Trophoblast cell (in vitro differentiated cells and primary cell): ENCODE measurements around the gene ABL1.

ENCODE experiments used
- DNase-seq, 2 donors: peaks; one replicate each; pipeline ENCODE4 v3.0.0-alpha.2; 2016
- H2AFZ ChIP-seq: 2 replicates; pipeline ENCODE4 v1.6.1; 2013; ENCODE audit warnings: low read length, moderate library complexity, mild to moderate bottlenecking; ENCODE audit not compliant: insufficient read depth, poor library complexity
- H2AK5ac ChIP-seq: 2 replicates; pipeline ENCODE4 v1.6.1; 2013; ENCODE audit warnings: mild to moderate bottlenecking, low read length
- H2BK120ac ChIP-seq: 2 replicates; pipeline ENCODE4 v1.6.1; 2013; ENCODE audit warnings: low read length, mild to moderate bottlenecking, moderate library complexity; ENCODE audit not compliant: insufficient read depth, poor library complexity
- H2BK12ac ChIP-seq: 2 replicates; pipeline ENCODE4 v1.6.1; 2013; ENCODE audit warnings: mild to moderate bottlenecking, low read length, moderate library complexity
- H2BK5ac ChIP-seq: 2 replicates; pipeline ENCODE4 v1.6.1; 2013; ENCODE audit warnings: low read length, low read depth, moderate library complexity, mild to moderate bottlenecking; ENCODE audit not compliant: poor library complexity
- H3K14ac ChIP-seq: 2 replicates; pipeline ENCODE4 v1.6.1; 2013; ENCODE audit warnings: mild to moderate bottlenecking, low read length
- H3K18ac ChIP-seq: 2 replicates; pipeline ENCODE4 v1.6.1; 2013; ENCODE audit warnings: mild to moderate bottlenecking, low read length
- H3K23ac ChIP-seq: 2 replicates; pipeline ENCODE4 v1.6.1; 2013; ENCODE audit warnings: low read length
- H3K27ac ChIP-seq: 2 replicates; pipeline ENCODE4 v1.5.1; 2013; ENCODE audit warnings: low read depth, mild to moderate bottlenecking, inconsistent platforms, low read length, moderate library complexity
- H3K27me3 ChIP-seq: 2 replicates; pipeline ENCODE4 v1.6.1; 2013; ENCODE audit warnings: inconsistent platforms, mild to moderate bottlenecking, low read length, moderate library complexity; ENCODE audit not compliant: insufficient read depth
- H3K36me3 ChIP-seq, 2 experiments: 1 replicate in 1 of 2; 2 replicates in 1 of 2; pipeline ENCODE4 v1.6.1; 2013; ENCODE audit warnings: low read length in 2 of 2, mild to moderate bottlenecking in 2 of 2, moderate library complexity in 1 of 2; ENCODE audit not compliant: insufficient read depth in 2 of 2, control insufficient read depth in 1 of 2
- H3K4ac ChIP-seq: 2 replicates; pipeline ENCODE4 v1.6.1; 2013; ENCODE audit warnings: low read depth, mild to moderate bottlenecking, low read length, moderate library complexity
- H3K4me1 ChIP-seq, 2 experiments: 1 replicate in 1 of 2; 2 replicates in 1 of 2; pipeline ENCODE4 v1.6.1; 2013; ENCODE audit warnings: low read length in 2 of 2, mild to moderate bottlenecking in 2 of 2, moderate library complexity in 1 of 2; ENCODE audit not compliant: insufficient read depth in 2 of 2, control insufficient read depth in 1 of 2
- H3K4me2 ChIP-seq: 2 replicates; pipeline ENCODE4 v1.6.1; 2013; ENCODE audit warnings: inconsistent platforms, mild to moderate bottlenecking, low read length, moderate library complexity
- H3K4me3 ChIP-seq: 2 replicates; pipeline ENCODE4 v1.5.1; 2013; ENCODE audit warnings: mild to moderate bottlenecking, low read depth, low read length, inconsistent platforms
- H3K79me1 ChIP-seq: one replicate; pipeline ENCODE4 v1.6.1; 2013; ENCODE audit warnings: low read length
- H3K79me2 ChIP-seq: 2 replicates; pipeline ENCODE4 v1.6.1; 2013; ENCODE audit warnings: low read length, mild to moderate bottlenecking; ENCODE audit not compliant: control insufficient read depth, insufficient read depth, poor library complexity
- H3K9ac ChIP-seq: 2 replicates; pipeline ENCODE4 v1.6.1; 2013; ENCODE audit warnings: mild to moderate bottlenecking, low read length
- H3K9me3 ChIP-seq: 2 replicates; pipeline ENCODE4 v1.6.1; 2013; ENCODE audit warnings: low read depth, mild to moderate bottlenecking, control low read depth, inconsistent platforms, low read length; ENCODE audit not compliant: insufficient read depth
- H4K12ac ChIP-seq: 2 replicates; pipeline ENCODE4 v1.6.1; 2013; ENCODE audit warnings: low read depth, mild to moderate bottlenecking, low read length, moderate library complexity
- H4K8ac ChIP-seq: 2 replicates; pipeline ENCODE4 v1.6.1; 2013; ENCODE audit warnings: low read depth, mild to moderate bottlenecking, low read length, moderate library complexity
- H4K91ac ChIP-seq: one replicate; pipeline ENCODE4 v1.6.1; 2013; ENCODE audit warnings: low read depth, mild to moderate bottlenecking, low read length, moderate library complexity
- WGBS: extraction: QIAGEN DNeasy Blood & Tissue Kit; methylation state at CpG from one replicate; pipeline ENCODE4 v1.1.7; 2013; ENCODE audit warnings: missing lambda C conversion rate; ENCODE audit not compliant: insufficient read length, insufficient coverage; ENCODE audit errors: extremely low coverage; 5-methylcytosine and 5-hydroxymethylcytosine counted together

ABL1 gene

DNA sequence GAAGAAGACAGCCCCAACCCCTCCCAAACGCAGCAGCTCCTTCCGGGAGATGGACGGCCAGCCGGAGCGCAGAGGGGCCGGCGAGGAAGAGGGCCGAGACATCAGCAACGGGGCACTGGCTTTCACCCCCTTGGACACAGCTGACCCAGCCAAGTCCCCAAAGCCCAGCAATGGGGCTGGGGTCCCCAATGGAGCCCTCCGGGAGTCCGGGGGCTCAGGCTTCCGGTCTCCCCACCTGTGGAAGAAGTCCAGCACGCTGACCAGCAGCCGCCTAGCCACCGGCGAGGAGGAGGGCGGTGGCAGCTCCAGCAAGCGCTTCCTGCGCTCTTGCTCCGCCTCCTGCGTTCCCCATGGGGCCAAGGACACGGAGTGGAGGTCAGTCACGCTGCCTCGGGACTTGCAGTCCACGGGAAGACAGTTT lies 49.1 kb downstream of the ABL1 start:
- peak overlapping the region; percentile 65 for H2BK120ac ChIP-seq
- H3K4me3 ChIP-seq, result no peak overlapping the region
- no peak overlapping the region for H3K9ac ChIP-seq
- H3K36me3 ChIP-seq, result peaks cover 65 to 85% of the 10 kb centered on the region in 2 experiments
- peak overlapping the region; percentile 50 for H3K14ac ChIP-seq
- H3K27me3 ChIP-seq, result no peaks in the 10 kb centered on the region
- no peak for DNase-seq
- H3K4me1 ChIP-seq, result peaks cover 16 to 17% of the 10 kb centered on the region in 2 experiments
- H3K9me3 ChIP-seq, result peaks cover 8% of the 10 kb centered on the region
- H4K8ac ChIP-seq, result peak overlapping the region; percentile 30
- no peak overlapping the region for H3K23ac ChIP-seq
- H3K4ac ChIP-seq, result peak overlapping the region; percentile 4
- H3K79me1 ChIP-seq, result peaks cover 21% of the 10 kb centered on the region
- H3K4me2 ChIP-seq, result no peak overlapping the region
- H2BK12ac ChIP-seq, result peak overlapping the region; percentile 13
- peaks cover 2% of the 10 kb centered on the region for H3K79me2 ChIP-seq
- H4K91ac ChIP-seq, result peak overlapping the region; percentile 60
- H2AFZ ChIP-seq, result no peak overlapping the region
- H2AK5ac ChIP-seq, result no peak overlapping the region
- peak overlapping the region; percentile 39 for H3K27ac ChIP-seq
- peak overlapping the region; percentile 64 for H2BK5ac ChIP-seq
- peak overlapping the region; percentile 5 for H3K18ac ChIP-seq
- no peak overlapping the region for H4K12ac ChIP-seq
- WGBS, result no CpG with 5 or more reads among the region's 25 CpGs

GRCh38 chr9:130884542-130885483 lies 49.8 kb downstream of the ABL1 start:
- H3K4me3 ChIP-seq, result no peak overlapping the region
- H2BK12ac ChIP-seq, result peak overlapping the region; percentile 29
- peak; percentile 43 to 72 for DNase-seq
- H3K4me1 ChIP-seq, result peaks cover 16 to 17% of the 10 kb centered on the region in 2 experiments
- peak overlapping the region; percentile 50 for H3K14ac ChIP-seq
- peak overlapping the region; percentile 9 for H3K18ac ChIP-seq
- peak overlapping the region; percentile 3 for H2AK5ac ChIP-seq
- peak overlapping the region; percentile 10 for H4K8ac ChIP-seq
- peak overlapping the region; percentile 48 for H3K27ac ChIP-seq
- H3K79me1 ChIP-seq, result peaks cover 21% of the 10 kb centered on the region
- H2BK5ac ChIP-seq, result peak overlapping the region; percentile 52
- peaks cover 66 to 82% of the 10 kb centered on the region in 2 experiments for H3K36me3 ChIP-seq
- peak overlapping the region; percentile 35 for H4K12ac ChIP-seq
- H3K9me3 ChIP-seq, result peaks cover 8% of the 10 kb centered on the region
- H2AFZ ChIP-seq, result no peak overlapping the region
- H3K23ac ChIP-seq, result no peak overlapping the region
- H2BK120ac ChIP-seq, result peak overlapping the region; percentile 49
- H4K91ac ChIP-seq, result peak overlapping the region; percentile 74
- H3K79me2 ChIP-seq, result peaks cover 2% of the 10 kb centered on the region
- no peak overlapping the region for H3K4me2 ChIP-seq
- no peak overlapping the region for H3K4ac ChIP-seq
- H3K9ac ChIP-seq, result no peak overlapping the region
- no peaks in the 10 kb centered on the region for H3K27me3 ChIP-seq
- no CpG with 5 or more reads among the region's 47 CpGs for WGBS

- H3K14ac ChIP-seq, result peak overlapping the region; percentile 12
- no peaks in the 10 kb centered on the region for H3K27me3 ChIP-seq
- peaks cover 2% of the 10 kb centered on the region for H3K79me2 ChIP-seq
- peak overlapping the region; percentile 49 for H2BK120ac ChIP-seq
- H3K4me3 ChIP-seq, result no peak overlapping the region
- peak overlapping the region; percentile 48 for H3K27ac ChIP-seq
- H4K8ac ChIP-seq, result peak overlapping the region; percentile 10
- H3K23ac ChIP-seq, result no peak overlapping the region
- H3K9ac ChIP-seq, result no peak overlapping the region
- H2BK5ac ChIP-seq, result peak overlapping the region; percentile 52
- no peak overlapping the region for H2AFZ ChIP-seq
- H3K4me2 ChIP-seq, result no peak overlapping the region
- H3K9me3 ChIP-seq, result peaks cover 7% of the 10 kb centered on the region
- DNase-seq, result peak; percentile 89 to 93
- peaks cover 63 to 79% of the 10 kb centered on the region in 2 experiments for H3K36me3 ChIP-seq
- peak overlapping the region; percentile 23 for H3K18ac ChIP-seq
- peaks cover 21% of the 10 kb centered on the region for H3K79me1 ChIP-seq
- H3K4ac ChIP-seq, result no peak overlapping the region
- peak overlapping the region; percentile 74 for H4K91ac ChIP-seq
- no CpG with 5 or more reads among the region's 35 CpGs for WGBS
- H4K12ac ChIP-seq, result no peak overlapping the region
- peaks cover 16 to 17% of the 10 kb centered on the region in 2 experiments for H3K4me1 ChIP-seq
- H2BK12ac ChIP-seq, result peak overlapping the region; percentile 29
- H2AK5ac ChIP-seq, result no peak overlapping the region
Observed at GRCh38 chr9:130885484-130886375, 50.7 kb downstream of the ABL1 start.

- Histone ChIP-seq H3K18ac (no peak overlapping the region), H2AFZ (no peak overlapping the region), H3K79me1 (peaks cover 21% of the 10 kb centered on the region), H2BK5ac (no peak overlapping the region), H3K9me3 (peaks cover 5% of the 10 kb centered on the region), H3K14ac (no peak overlapping the region), H2BK120ac (no peak overlapping the region), H2BK12ac (no peak overlapping the region), H3K4ac (no peak overlapping the region), H3K79me2 (peaks cover 2% of the 10 kb centered on the region), H4K12ac (no peak overlapping the region), H3K36me3 (peaks cover 64 to 68% of the 10 kb centered on the region in 2 experiments), H3K23ac (no peak overlapping the region), H3K4me3 (no peak overlapping the region), H2AK5ac (no peak overlapping the region), H3K4me2 (no peak overlapping the region), H3K27me3 (no peaks in the 10 kb centered on the region), H4K8ac (no peak overlapping the region), H3K27ac (no peak overlapping the region), H4K91ac (no peak overlapping the region), H3K4me1 (peaks cover 16 to 17% of the 10 kb centered on the region in 2 experiments), H3K9ac (no peak overlapping the region)
- no CpG with 5 or more reads among the region's 23 CpGs for WGBS
- DNase-seq, result no peak
Observed at GRCh38 chr9:130886981-130887380, 51.9 kb downstream of the ABL1 start.
